Loucy (cell line): Measurements from ENCODE around the gene IL1RN.

Source experiments
- H2AFZ ChIP-seq: fragments of 200-600 bp; sonication (generic); 2 replicates; pipeline ENCODE4 v1.6.0; 2016; ENCODE audit warnings: antibody characterized with exemption, mild to moderate bottlenecking, low read length, moderate library complexity
- H3F3A ChIP-seq: fragments of 200-600 bp; 2 replicates; pipeline ENCODE4 v1.6.0; 2016; ENCODE audit warnings: antibody characterized with exemption, low read depth, mild to moderate bottlenecking
- H3K27me3 ChIP-seq: fragments of 200-600 bp; sonication (generic); 2 replicates; pipeline ENCODE4 v1.6.1; 2014; ENCODE audit warnings: low read length, mild to moderate bottlenecking; ENCODE audit not compliant: insufficient read depth, poor library complexity, severe bottlenecking
- H3K36me3 ChIP-seq: fragments of 200-600 bp; sonication (generic); 2 replicates; pipeline ENCODE4 v1.6.1; 2016; ENCODE audit warnings: low read length; ENCODE audit not compliant: insufficient read depth
- H3K4me1 ChIP-seq: fragments of 200-600 bp; sonication (generic); 2 replicates; pipeline ENCODE4 v1.5.1; 2014; ENCODE audit warnings: low read length, mild to moderate bottlenecking; ENCODE audit not compliant: insufficient read depth, poor library complexity, severe bottlenecking
- H3K4me2 ChIP-seq: fragments of 200-600 bp; sonication (generic); 2 replicates; pipeline ENCODE4 v1.6.0; 2014; ENCODE audit warnings: antibody characterized with exemption, low read length, low read depth, mild to moderate bottlenecking; ENCODE audit not compliant: poor library complexity, severe bottlenecking
- H3K4me3 ChIP-seq: fragments of 200-600 bp; sonication (generic); 2 replicates; pipeline ENCODE4 v1.5.1; 2014; ENCODE audit warnings: low read length, mild to moderate bottlenecking, mixed read lengths; ENCODE audit not compliant: poor library complexity, severe bottlenecking
- H3K79me2 ChIP-seq: fragments of 200-600 bp; sonication (generic); 2 replicates; pipeline ENCODE4 v1.6.1; 2014; ENCODE audit warnings: low read length; ENCODE audit not compliant: insufficient read depth
- H3K9ac ChIP-seq: fragments of 200-600 bp; sonication (generic); 2 replicates; pipeline ENCODE4 v1.6.0; 2014; ENCODE audit warnings: mild to moderate bottlenecking, low read depth, low read length, moderate library complexity; ENCODE audit not compliant: poor library complexity, severe bottlenecking
- H3K9me2 ChIP-seq: fragments of 200-600 bp; sonication (generic); replicated peaks from 2 replicates; pipeline ENCODE4 v1.6.1; 2016; ENCODE audit warnings: low read depth, low read length, mixed read lengths
- H3K9me3 ChIP-seq: fragments of 200-600 bp; sonication (generic); 2 replicates; pipeline ENCODE4 v1.6.1; 2014; ENCODE audit warnings: mild to moderate bottlenecking, antibody characterized with exemption, low read length, low read depth; ENCODE audit not compliant: insufficient read depth
- H4K20me1 ChIP-seq: fragments of 200-600 bp; sonication (generic); 2 replicates; pipeline ENCODE4 v1.6.0; 2014; ENCODE audit warnings: antibody characterized with exemption, low read length, mild to moderate bottlenecking; ENCODE audit not compliant: insufficient read depth, poor library complexity, severe bottlenecking
- CTCF ChIP-seq: fragments of 200-600 bp; sonication (generic); conservative IDR thresholded peaks from 2 replicates; pipeline ENCODE4 v1.5.1; 2014; ENCODE audit warnings: mild to moderate bottlenecking, antibody characterized with exemption, low read length
- EZH2phosphoT487 ChIP-seq: fragments of 200-600 bp; IDR thresholded peaks from 2 replicates; pipeline ENCODE4 v1.6.1; 2018; ENCODE audit warnings: antibody characterized with exemption, mild to moderate bottlenecking, moderate library complexity, borderline replicate concordance

Gene IL1RN, protein sequence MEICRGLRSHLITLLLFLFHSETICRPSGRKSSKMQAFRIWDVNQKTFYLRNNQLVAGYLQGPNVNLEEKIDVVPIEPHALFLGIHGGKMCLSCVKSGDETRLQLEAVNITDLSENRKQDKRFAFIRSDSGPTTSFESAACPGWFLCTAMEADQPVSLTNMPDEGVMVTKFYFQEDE

GRCh38 chr2:113126845-113127645 lies at the start of gene IL1RN:
Gene IL1RN, plus strand, starts transcription at chr2:113127598. Its CDS starts 27 bp downstream, at chr2:113127625.
- H3K27me3 ChIP-seq = no peaks in the 10 kb centered on the region
- no peaks in the 10 kb centered on the region for H4K20me1 ChIP-seq
- H3K9me2 ChIP-seq = no peaks in the 10 kb centered on the region
- no peak within 1 kb of the TSS for H3K4me2 ChIP-seq
- no peaks in the 10 kb centered on the region for H3K9me3 ChIP-seq
- H3F3A ChIP-seq = no peaks in the 10 kb centered on the region
- H3K9ac ChIP-seq = no peak within 1 kb of the TSS
- peaks cover 15% of the 10 kb centered on the region for H3K4me1 ChIP-seq
- no peaks in the 10 kb centered on the region for H3K79me2 ChIP-seq
- no peak within 1 kb of the TSS for H2AFZ ChIP-seq
- no peak within 1 kb of the TSS for H3K4me3 ChIP-seq
- no peaks in the 10 kb centered on the region for H3K36me3 ChIP-seq
- TF ChIP-seq EZH2phosphoT487 (no peak), CTCF (no peak)

DNA sequence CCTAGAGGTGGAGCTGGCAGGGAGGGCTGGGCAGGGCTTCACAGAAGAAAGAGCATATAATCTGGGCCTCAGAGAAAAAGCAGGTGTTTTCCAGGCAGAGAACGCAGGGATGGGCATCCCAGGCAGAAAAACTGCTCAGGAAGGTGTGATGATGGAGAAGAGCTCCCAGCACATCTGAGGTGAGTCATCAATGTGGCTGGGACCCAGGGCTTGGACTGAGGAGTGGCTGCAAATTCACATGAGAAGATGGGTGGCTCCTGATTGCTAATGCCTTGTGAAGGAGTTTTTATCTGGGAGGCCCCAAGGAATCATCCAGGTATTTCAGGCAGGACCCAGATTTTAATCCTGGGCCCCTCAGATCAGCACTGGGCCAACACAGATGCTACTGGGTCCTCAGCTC lies 49.5 kb upstream of the IL1RN start:
- Histone ChIP-seq H3K36me3 (no peaks in the 10 kb centered on the region), H3K79me2 (no peaks in the 10 kb centered on the region), H4K20me1 (no peaks in the 10 kb centered on the region), H3K4me3 (no peak overlapping the region), H3K4me1 (no peaks in the 10 kb centered on the region), H3K27me3 (no peaks in the 10 kb centered on the region), H3K9me3 (no peaks in the 10 kb centered on the region), H3K9me2 (no peaks in the 10 kb centered on the region), H2AFZ (no peak overlapping the region), H3K4me2 (no peak overlapping the region), H3F3A (no peaks in the 10 kb centered on the region), H3K9ac (no peak overlapping the region)
- TF ChIP-seq EZH2phosphoT487 = no peak
- no peak for TF ChIP-seq CTCF

DNA sequence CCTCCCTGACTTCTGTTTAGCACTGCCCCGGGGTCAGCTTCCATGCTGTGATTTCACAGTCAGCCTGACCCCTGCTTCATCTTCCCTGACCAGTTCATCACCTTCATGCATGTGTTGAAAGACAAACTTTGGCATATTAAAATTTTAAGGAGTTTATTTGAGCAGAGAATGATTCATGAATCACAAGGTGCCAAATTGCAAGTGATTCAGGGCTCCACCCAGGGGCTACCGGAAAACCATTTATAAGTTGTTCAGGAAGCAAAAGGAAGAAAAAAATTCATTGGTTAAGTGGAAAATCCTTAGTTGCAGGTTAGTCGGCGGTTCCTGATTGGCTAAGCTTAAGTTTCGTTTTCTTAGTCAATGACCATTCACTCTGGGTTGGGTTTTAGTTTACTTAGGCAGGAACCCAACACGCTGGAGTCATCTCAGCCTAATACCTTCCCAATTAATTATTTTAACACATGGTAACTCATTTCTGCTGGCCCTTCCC lies 49.0 kb upstream of the IL1RN start:
- no peaks in the 10 kb centered on the region for H3K4me1 ChIP-seq
- no peaks in the 10 kb centered on the region for H3F3A ChIP-seq
- no peaks in the 10 kb centered on the region for H3K36me3 ChIP-seq
- no peak overlapping the region for H3K4me2 ChIP-seq
- no peak overlapping the region for H3K9ac ChIP-seq
- H4K20me1 ChIP-seq = no peaks in the 10 kb centered on the region
- H3K9me2 ChIP-seq = no peaks in the 10 kb centered on the region
- no peaks in the 10 kb centered on the region for H3K27me3 ChIP-seq
- no peak overlapping the region for H3K4me3 ChIP-seq
- TF ChIP-seq CTCF = no peak
- no peak for TF ChIP-seq EZH2phosphoT487
- H3K9me3 ChIP-seq = no peaks in the 10 kb centered on the region
- H3K79me2 ChIP-seq = no peaks in the 10 kb centered on the region
- no peak overlapping the region for H2AFZ ChIP-seq
